Heart left ventricle (tissue), 16 donors: ENCODE measurements around the gene SLC6A20. TPM values are rescaled to one million over a fixed set of nuclear protein-coding genes. Genes with fewer than 3 reads are reported as not detected.

Source experiments
- ATAC-seq, 4 donors: fragments of 200-7000 bp; cut with Tn5 transposase; one replicate each; pipeline ENCODE4 v1.9.1; 2020 to 2022; ENCODE audit warnings: moderate library complexity in 4 of 4, mild to moderate bottlenecking in 3 of 4, moderate number of reproducible peaks in 1 of 4
- DNase-seq, 5 donors: peaks; one replicate each; pipeline ENCODE4 v3.0.0-alpha.2; 2020
- H3K27ac ChIP-seq, 12 donors: fragments of 200-600 bp; sonication (generic) in 4 of 12; one replicate each; pipeline versions ENCODE4 v1.5.0 to v1.8.0; 2016 to 2022; ENCODE audit warnings: mild to moderate bottlenecking in 2 of 12
- H3K27me3 ChIP-seq, 9 donors: fragments of 200-600 bp; sonication (generic) in 2 of 9; one replicate each; pipeline versions ENCODE4 v1.5.1 to v1.8.0; 2016 to 2022; ENCODE audit warnings: mild to moderate bottlenecking in 3 of 9
- H3K36me3 ChIP-seq, 9 donors: fragments of 200-600 bp; sonication (generic) in 2 of 9; one replicate each; pipeline versions ENCODE4 v1.5.0 to v1.8.0; 2018 to 2022; ENCODE audit warnings: mild to moderate bottlenecking in 2 of 9
- H3K4me1 ChIP-seq, 12 donors: fragments of 200-600 bp; sonication (generic) in 4 of 12; one replicate each; pipeline versions ENCODE4 v1.5.0 to v1.8.0; 2016 to 2022; ENCODE audit warnings: mild to moderate bottlenecking in 3 of 12
- H3K4me3 ChIP-seq, 12 donors: fragments of 200-600 bp; sonication (generic) in 4 of 12; one replicate each; pipeline versions ENCODE4 v1.5.0 to v1.8.0; 2017 to 2022; ENCODE audit warnings: mild to moderate bottlenecking in 9 of 12, moderate library complexity in 4 of 12
- H3K9me3 ChIP-seq, 12 donors: fragments of 200-600 bp; sonication (generic) in 4 of 12; one replicate each; pipeline versions ENCODE4 v1.5.0 to v1.8.0; 2016 to 2022; ENCODE audit warnings: mild to moderate bottlenecking in 1 of 12
- CTCF ChIP-seq, 12 donors: fragments of 200-600 bp; sonication (generic) in 4 of 12; IDR thresholded peaks; one replicate each; pipeline versions ENCODE4 v1.5.0 to v1.8.0; 2018 to 2022; ENCODE audit warnings: antibody characterized with exemption in 12 of 12, mild to moderate bottlenecking in 5 of 12
- POLR2A ChIP-seq, 2 donors: fragments of 450-650 bp; IDR thresholded peaks; one replicate each; pipeline ENCODE4 v1.6.1; 2017; ENCODE audit warnings: antibody characterized with exemption in 2 of 2, mild to moderate bottlenecking in 2 of 2, moderate library complexity in 2 of 2
- WGBS, 4 donors: extraction: QIAGEN DNeasy Blood & Tissue Kit in 2 of 4; methylation state at CpG; one replicate each; pipeline versions ENCODE4 v1.1.5 to v1.1.7; 2013 to 2018; 5-methylcytosine and 5-hydroxymethylcytosine counted together
- intact Hi-C, 10 donors: fragments of 100-400 bp; cut with DNase I; formaldehyde crosslinking; loops; one replicate each; pipeline versions ENCODE4 v1.11.1 to v1.14.2; 2022
- polyA plus RNA-seq, 2 donors: library from polyadenylated mRNA; stranded (reverse); fragments of 200-250 nt; gene quantifications; one replicate each; pipeline ENCODE4 v1.2.3, GENCODE V29; 2013
- total RNA-seq, 9 donors: library from RNA; depleted of rRNA in 2 of 9; stranded (reverse); fragments of >200 nt in 2 of 9; fragmentation: NEBNext Ultra II Directional in 3 of 9; extraction: Animal tissue kit (Norgen Biotek cat#: 25700) in 3 of 9; gene quantifications; one replicate each; pipeline versions ENCODE4 v1.1.0 to v1.2.4, GENCODE V29; 2016 to 2023
- donor health status: ischemic (EF 13 %, LVEDD 7.1; RV severe dilation, severe dysfunction).
- donor health status: healthy with polysubstance abuse.
- donor health status: DM: no; HTN: yes; CAD: no.
- donor health status: DM: no; HTN: no; CAD: no.
- donor health status: ischemic (EF 25% LVEDD 6.9; RV normal size, moderate dysfunction).
- donor health status: ischemic (EF 25% LVEDD 5.7; RV mildly dilated, moderate dysfunction).
- donor health status: healthy.
- donor health status: DM: yes; HTN: yes; CAD: no.
- donor health status: ischemic (EF 35%, LVEDD 5.7; RV mildly dilated, moderate dysfunction).
- donor health status: nonischemic (EF 11% LVEDD 7.7; RV severe dilation, severe dysfunction).
- donor health status: DM: yes; HTN: yes; CAD: no.
- donor health status: PGD.
- donor health status: ischemic (EF 29% LVEDD 5.4; RV normal size, mild dysfunction).
- donor health status: nonischemic (EF 23%, LVEDD 6.1; RV moderate dilation, normal function).

Gene SLC6A20
- total and polyA plus RNA-seq, 11 donors: 0.12 to 0.59 (median 0.19) TPM; not detected in 8

DNA sequence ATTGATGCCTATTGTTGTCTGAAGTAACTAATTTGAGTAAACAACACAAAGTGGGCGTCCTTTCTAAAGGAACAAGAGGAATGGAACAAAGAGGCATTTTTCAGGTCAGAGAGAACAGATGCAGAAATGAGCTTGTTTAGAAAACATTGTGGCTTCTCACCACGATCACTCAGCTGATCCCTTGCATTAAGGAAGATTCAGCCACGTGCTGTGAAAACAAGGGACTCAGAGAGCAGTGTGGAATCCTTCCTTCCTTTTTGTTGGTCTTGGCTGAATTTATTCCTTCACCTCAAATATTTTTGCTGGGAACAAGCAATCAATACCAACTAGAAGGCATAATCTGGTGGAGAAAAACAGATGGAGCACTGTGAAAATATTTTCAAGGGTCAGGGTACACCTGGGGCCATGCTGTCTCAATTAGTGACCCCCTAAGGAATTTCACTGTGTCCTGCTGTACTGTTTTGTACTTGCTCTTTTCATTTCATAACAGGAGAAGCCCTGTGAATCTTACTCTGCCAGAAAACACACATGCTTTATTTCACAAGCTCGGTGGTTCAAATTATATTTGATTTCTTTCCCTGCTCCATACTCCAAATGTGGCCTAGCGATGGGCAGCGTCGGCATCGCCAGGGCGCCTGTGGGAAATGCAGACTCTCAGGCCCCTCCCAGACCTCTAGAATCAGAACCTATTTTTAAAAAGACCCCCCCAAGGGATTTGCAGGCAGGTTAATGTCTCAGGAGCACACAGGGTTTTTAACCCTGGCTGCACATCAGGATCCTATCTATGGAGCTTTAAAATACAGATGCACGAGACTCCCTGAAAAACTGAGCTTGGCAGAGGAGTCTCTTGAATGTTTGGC, 11.6 kb upstream of the SLC6A20 start:
- ATAC-seq (peak in 1 of 4 donors; percentile 37), DNase-seq (no peak)
- WGBS, 4 donors: 70 to 78% (median 76%) methylated on average over 10 of the region's 10 CpGs
- Histone ChIP-seq H3K4me3 (no peak overlapping the region), H3K9me3 (no peaks in the 10 kb centered on the region), H3K4me1 (peaks cover 0 to 9% (median 0%) of the 10 kb centered on the region in 12 donors), H3K36me3 (no peaks in the 10 kb centered on the region), H3K27ac (peak overlapping the region in 4 of 12 donors; percentile 3 to 28 (median 16)), H3K27me3 (no peaks in the 10 kb centered on the region)
- no peak for TF ChIP-seq POLR2A (IDR thresholded peaks at IDR 0.05)
- intact Hi-C loops: no loop called here

- DNase-seq (peak in 1 of 5 donors; percentile 53), ATAC-seq (peak; percentile 83 to 88 (median 86))
- Histone ChIP-seq H3K4me1 (peaks cover 0 to 9% (median 0%) of the 10 kb centered on the region in 12 donors), H3K9me3 (no peaks in the 10 kb centered on the region), H3K4me3 (no peak overlapping the region), H3K27ac (peak overlapping the region in 4 of 12 donors; percentile 3 to 58 (median 17)), H3K36me3 (no peaks in the 10 kb centered on the region), H3K27me3 (no peaks in the 10 kb centered on the region)
- 65 to 71% (median 67%) methylated on average over 3 of the region's 3 CpGs for WGBS, 4 donors
- TF ChIP-seq POLR2A (IDR thresholded peaks at IDR 0.05) (no peak), CTCF (IDR thresholded peaks at IDR 0.05) (no peak)
- intact Hi-C loops: no loop called here
Measured at GRCh38 chr3:45807133-45807532, 10.8 kb upstream of the SLC6A20 start.

DNA sequence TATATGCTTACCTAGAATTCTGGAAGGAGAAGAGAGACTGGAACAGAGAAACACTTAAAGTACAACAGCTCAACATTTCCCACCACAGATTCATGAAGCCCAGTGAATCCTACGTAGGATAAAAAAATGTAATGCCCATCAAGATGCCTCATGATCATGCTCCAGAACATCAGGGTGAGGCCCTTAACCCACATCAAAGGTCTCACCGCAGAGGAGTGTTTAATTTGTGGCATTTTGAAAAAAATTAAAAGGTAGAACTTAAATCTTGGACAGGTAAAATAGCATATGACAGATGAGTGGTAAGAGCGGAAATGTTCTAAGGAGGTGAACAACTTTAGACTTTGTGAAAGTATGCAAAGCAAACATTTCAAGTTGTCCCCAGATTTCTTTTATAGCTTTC, 9.7 kb upstream of the SLC6A20 start:
- no peak for ATAC-seq
- 90 to 99% (median 95%) methylated on average over 3 of the region's 3 CpGs for WGBS, 4 donors
- no peak for TF ChIP-seq POLR2A (IDR thresholded peaks at IDR 0.05)
- TF ChIP-seq CTCF (IDR thresholded peaks at IDR 0.05): no peak
- no peak overlapping the region for H3K27ac ChIP-seq
- no peak for DNase-seq
- H3K27me3 ChIP-seq: no peaks in the 10 kb centered on the region
- peaks cover 0 to 9% (median 0%) of the 10 kb centered on the region in 12 donors for H3K4me1 ChIP-seq
- intact Hi-C loops: no loop called here
- no peaks in the 10 kb centered on the region for H3K9me3 ChIP-seq
- no peak overlapping the region for H3K4me3 ChIP-seq
- no peaks in the 10 kb centered on the region for H3K36me3 ChIP-seq

DNA sequence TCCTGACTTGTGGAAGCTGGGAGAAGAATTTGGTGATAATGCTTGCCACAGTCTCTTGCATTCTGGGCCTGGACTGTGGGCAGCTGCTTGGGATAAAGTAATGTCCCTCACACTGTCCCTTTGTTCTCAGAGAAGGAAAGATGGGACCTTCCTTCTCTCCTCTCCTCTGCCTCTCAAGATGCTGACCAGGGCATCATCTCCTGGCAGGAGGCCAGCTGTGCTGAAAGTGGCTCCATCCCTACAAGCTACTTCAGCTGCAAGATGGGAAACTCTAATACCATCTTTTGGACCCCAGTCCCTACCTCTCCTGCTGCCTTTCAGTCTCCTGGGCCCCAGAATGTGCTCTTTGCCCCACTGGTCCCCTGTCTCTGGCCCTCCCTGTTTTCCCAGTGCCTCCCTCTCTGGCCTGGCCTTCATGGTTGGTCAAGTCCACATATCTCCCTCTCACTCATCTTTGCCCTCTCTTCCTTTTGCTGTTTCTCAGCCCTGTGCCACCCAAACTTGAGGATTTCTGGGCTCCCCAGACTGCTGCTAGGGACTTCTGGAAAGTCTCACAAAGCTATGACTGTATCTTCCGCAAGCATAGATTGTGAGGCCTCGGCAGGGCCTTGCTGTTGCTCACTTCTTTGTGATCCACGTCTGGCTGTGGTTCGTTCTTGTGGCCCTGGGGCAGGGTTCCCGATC, 7.1 kb upstream of the SLC6A20 start:
- Histone ChIP-seq H3K36me3 (no peaks in the 10 kb centered on the region), H3K9me3 (no peaks in the 10 kb centered on the region), H3K27ac (no peak overlapping the region), H3K4me1 (peaks cover 0 to 9% (median 0%) of the 10 kb centered on the region in 12 donors), H3K4me3 (no peak overlapping the region), H3K27me3 (peaks cover 0 to 9% (median 0%) of the 10 kb centered on the region in 9 donors)
- intact Hi-C loops: no loop called here
- no peak for DNase-seq
- no peak for ATAC-seq
- no peak for TF ChIP-seq POLR2A (IDR thresholded peaks at IDR 0.05)
- TF ChIP-seq CTCF (IDR thresholded peaks at IDR 0.05): no peak
- 89 to 96% (median 93%) methylated on average over 5 of the region's 5 CpGs for WGBS, 4 donors
